H4 (cell line): ENCODE data around the gene MAPK6. TPM values are rescaled to one million over a fixed set of nuclear protein-coding genes. Genes with fewer than 3 reads are reported as not detected.
A peak's percentile ranks its signal among the peaks of the same experiment; 100 is the strongest.
"Not testable (repeated sequence)": the region's sequence is repeated elsewhere in the genome, so short reads cannot be mapped to it uniquely, and the experiment has no call there.

Source experiments
- DNase-seq: peaks from one replicate; pipeline ENCODE4 v3.0.0-alpha.2; 2015; ENCODE audit warnings: low spot score
- total RNA-seq: library from RNA; depleted of rRNA; stranded (reverse); fragments of >200 nt; shearing (Covaris generic); gene quantifications from 2 replicates; pipeline ENCODE4 v1.2.3, GENCODE V29; 2014; rRNA removed

The MAPK6 gene
- 54.7 and 62.8 TPM in 2 replicates for total RNA-seq

DNA sequence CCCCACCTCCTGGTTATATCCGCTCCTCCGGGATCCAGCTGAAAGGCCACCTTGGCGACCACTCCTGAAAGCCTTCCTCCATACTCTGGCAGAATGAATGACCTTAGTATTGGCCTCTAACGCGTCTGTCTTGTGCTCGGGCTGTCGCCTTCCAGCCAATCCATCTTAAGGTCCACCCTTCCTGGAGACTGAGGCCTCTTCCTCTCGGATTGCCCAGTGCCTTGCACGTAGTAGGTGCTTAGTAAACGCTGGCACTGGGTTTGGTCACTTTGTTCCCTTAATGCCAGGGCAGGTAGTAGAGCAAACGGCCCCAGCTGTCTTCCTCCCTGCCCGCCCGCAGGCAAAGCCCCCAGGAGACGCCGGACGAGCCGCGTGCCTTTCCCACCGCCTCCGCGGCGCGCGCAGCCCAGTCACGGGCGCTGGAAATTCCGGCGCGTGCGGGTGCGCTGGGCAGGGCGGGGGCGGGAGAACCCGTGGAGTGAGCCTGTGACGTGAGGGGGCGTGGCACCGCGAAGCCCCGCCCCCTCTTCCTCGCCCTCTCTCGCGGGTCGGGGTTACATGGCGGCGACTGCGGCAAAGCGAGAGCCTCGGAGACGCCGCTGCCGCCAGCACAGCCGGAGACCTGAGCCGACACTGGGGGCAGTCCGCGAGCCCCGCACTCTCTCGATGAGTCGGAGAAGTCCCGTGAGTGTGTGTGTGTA lies at the start of gene MAPK6:
MAPK6 (plus strand) TSS at position 527 of the 701 bp plus-strand sequence. CDS start 27,242 bp downstream, outside the sequence.
- peak; percentile 80 for DNase-seq

DNA sequence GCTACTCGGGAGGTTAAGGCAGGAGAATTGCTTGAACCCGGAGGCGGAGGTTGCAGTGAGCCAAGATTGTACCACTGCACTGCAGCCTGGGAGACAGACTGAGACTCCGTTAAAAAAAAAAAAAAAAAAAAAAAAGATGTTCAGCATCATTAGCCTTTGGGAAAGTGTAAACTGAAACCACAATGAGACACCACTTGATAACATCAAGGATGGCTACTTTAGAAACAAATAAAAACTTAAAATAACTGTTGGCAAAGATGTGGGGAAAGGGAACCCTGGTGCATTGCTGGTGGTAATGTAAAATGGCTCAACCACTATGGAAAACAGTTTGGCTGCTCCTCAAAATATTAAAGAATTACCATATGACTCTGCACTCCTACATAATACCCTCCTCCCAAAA lies 49.3 kb upstream of the MAPK6 start:
- no peak for DNase-seq

DNA sequence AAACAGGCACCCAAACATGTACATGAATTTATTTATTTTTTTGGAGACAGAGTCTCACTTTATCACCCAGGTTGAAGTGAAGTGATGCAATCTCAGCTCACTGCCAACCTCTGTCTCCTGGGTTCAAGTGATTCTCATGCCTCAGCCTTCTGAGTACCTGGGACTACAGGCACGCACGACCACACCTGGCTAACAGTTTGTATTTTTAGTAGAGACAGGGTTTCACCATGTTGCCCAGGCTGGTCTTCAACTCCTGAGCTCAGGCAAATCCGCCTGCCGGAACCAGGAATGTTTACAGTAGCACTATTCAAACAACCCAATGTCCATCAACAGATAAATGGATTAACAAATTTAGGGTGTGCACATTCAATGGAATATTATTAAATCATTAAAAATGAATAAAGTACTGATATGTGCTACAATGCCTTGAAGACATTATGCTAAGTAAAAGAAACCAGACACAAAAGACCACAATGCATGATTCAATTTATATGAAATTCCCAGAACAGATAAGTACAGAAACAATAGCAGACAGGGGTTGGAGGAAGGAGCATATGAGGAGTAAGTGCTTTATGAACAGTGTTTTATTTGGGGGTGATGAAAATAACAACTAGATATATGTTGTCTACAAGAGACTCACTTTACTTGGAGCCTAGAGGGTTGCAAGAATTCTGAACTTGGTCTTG lies 48.7 kb upstream of the MAPK6 start:
- no peak for DNase-seq

DNA sequence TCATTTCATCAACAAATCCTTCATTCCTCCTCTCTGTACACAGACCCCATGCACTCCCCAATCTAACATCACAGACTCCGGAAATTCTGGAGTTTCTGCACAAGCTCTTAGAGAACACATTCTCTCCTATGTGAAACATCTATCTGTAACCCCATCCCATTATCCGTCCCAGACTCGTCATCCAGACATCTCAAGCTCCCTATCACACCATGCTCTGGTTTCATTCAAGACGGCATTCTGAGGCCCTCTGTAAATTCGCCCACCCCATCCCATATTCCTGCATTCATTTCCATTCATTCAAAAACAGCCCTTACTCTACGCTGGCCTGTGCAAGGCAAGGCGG lies 48.0 kb upstream of the MAPK6 start:
- DNase-seq = no peak

DNA sequence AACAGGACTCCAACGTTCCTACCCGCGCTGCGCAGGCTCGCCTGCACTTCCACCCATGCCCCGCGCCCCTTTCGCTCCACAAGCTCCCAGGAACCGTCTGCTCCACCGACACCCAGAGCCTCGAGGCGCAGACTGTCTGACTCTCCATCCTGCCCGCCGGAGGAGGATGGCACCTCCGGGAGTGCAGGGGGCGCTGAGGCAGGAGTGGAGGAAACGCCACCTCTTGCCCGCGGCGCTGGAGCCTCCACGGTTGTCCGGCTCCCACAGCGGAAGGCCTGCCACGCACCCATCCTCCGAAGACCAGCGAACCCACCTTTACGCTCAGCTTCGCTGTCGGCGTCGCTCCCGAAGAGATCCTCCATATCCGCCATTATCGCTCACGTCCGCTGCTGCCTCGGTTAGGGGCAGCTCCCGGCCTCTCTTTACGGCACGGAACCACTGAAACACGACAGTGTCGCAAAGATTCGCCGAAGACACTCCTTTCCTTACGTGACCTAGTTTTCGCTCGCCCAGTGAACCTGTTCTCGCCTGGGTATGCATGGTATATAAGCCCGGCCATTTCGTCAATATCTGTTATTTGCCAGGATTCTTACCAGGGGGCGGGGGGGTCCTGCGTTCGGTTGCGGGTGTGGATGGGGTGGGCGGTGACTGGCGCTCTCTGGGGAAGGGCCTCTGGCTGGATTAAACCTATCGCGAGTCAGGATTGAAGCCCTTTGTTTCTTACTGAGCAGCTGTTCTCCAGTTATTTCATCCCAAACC lies 47.5 kb upstream of the MAPK6 start, which contains the start of gene LEO1:
LEO1 (minus strand) TSS at position 404 of the 759 bp plus-strand sequence; CDS start at position 371, 33 bp downstream.
- DNase-seq = peak; percentile 96

DNA sequence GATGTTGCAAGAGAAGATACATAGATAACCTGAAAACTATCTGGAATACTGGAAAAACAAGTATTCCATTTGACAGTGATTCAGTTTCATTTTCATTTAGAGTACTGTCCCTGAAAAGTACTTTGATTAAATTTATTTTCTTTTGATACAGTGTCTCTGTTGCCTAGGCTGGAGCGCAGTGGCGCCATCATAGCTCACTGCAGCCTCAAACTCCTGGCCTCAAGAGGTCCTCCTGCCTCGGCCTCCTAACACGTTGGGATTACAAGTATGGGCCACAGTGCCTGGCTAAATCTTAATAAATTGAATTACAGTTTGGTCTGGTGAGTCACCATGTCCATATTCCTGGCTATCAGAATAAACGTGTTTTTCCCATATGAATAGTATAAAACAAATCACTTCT lies 45.8 kb upstream of the MAPK6 start:
- DNase-seq = no peak

DNA sequence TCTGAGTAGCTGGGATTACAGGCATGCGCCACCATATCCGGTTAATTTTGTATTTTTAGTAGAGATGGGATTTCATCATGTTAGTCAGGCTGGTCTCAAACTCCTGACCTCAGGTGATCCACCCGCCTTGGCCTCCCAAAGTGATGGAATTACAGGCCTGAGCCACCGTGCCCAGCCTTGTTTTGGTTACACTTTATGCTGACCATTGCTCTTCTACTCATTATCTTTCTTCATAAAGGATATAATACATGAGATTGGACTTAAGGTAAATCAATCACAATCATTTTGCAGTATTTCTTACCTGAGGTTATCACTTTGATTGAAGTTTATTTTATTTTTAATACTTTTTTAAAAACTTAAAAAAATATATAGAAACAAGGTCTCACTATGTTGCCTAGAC lies 45.2 kb upstream of the MAPK6 start:
- DNase-seq = no peak

DNA sequence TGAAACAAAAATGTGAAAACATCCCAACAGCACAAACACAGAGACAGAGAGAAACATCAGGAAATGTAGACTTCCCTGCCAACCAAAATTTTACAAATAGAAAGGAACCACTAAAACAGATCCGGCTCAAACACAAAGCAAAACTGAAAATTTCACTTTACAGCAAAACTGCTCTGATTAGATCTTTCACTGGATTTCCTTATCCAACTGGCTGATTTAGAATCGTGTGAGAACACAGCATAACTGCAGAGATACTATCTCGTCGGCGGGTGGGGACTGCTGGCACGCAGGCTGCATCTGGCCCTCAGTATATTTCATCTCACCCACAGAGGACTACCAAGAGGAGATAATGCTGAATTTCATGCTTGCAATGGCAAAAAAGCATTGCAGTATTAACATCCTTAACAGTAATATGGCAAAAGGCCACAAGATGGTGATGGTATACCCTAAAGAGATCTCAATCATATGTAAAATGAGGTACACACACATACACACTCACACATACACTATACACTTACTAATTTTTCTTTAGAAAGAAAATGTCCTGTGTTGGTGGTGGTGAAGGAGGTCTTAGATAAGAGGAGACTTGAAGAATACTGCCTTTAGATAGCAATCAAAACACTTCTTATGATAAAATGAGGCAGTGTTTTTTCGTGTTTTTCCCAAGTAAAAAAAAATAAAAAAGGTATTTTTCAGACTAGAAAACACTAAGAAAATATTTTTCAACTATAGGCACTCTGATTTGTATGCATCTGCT lies 36.8 kb upstream of the MAPK6 start:
- DNase-seq = peak; percentile 92

DNA sequence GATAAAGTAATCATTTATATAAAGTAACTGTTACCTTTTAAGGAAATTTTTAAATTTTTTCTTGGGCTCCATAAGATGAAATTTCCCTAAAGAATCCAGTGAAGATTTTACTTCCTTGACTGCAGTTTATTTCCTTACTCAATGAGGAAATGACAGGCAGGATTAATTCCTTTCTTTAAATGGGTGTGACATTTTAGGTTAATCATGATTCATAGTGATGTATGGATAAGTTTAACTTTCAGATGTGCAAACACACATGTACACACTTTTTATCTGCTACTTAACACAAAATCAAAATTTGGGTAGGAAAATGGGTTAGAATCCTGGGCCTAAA lies 36.3 kb upstream of the MAPK6 start:
- DNase-seq = no peak

DNA sequence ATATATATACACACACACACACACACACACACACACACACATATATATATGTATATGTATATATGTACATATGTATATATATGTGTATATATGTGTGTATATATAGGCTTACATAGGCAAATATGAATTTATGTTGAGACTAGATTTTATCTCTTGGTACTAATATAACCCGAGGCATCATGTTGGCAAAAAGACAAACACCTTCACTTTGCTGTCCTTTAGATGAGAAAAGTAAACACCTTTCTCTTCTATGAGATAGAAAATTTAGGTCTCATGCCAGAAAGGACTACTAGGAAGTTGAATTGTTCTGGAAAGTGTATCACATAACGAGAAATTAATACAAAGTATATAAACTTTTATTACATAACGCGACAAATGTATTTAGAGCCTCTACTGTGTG lies 27.9 kb upstream of the MAPK6 start:
- no peak for DNase-seq

DNA sequence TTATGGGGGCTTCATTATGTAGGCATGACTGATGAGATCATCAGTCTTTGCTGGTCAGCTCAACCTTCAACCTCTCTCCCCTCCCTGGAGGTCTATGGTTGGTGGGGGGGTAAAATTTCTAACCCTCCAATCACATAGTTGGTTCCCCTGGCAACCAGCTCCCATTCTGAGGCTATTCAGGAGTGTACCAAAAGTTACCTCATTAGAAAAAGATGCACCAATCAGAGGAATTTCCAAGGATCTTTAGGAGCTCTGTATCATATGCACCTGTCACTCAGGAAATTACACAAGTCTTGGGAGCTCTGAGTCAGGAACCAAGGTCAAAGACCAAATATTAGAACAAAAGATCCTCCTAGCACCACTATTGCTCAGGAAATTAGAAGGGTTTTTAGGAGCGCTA lies 26.1 kb upstream of the MAPK6 start:
- no peak for DNase-seq

DNA sequence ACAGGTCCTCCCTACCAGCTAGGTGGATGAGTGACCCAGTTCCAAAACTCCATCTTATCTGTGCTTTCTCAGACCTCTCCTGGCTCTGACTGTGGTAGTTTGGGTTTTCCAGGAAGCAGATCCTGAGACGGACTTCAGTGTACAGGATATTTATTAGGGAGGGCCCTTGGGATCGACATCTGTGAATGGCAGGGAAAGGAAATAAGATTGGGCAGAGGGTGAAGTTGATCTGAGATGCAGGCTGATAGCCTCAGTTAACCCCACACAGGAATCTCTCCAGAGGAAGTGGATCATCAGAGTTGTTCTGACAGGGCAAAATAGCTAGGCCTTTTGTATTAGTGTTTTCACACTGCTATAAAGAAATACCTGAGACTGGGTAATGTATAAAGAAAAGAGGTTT lies 16.7 kb upstream of the MAPK6 start:
- no peak for DNase-seq

DNA sequence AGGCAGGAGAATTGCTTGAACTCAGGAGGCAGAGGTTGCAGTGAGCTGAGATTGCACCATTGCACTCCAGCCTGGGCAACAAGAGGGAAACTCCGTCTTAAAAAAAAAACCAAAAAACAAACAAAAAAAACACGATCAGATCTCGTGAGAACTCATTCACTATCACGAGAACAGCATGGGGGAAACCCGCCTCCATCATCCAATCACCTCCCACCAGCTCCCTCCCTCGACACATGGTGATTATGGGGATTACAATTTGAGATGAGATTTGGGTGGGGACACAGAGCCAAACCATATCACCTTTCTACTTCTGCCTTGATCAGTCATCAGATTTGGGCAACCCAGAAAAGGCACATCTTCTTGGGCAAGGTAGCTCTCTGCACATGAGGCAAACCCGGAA lies 15.9 kb upstream of the MAPK6 start:
- not testable (repeated sequence) for DNase-seq

DNA sequence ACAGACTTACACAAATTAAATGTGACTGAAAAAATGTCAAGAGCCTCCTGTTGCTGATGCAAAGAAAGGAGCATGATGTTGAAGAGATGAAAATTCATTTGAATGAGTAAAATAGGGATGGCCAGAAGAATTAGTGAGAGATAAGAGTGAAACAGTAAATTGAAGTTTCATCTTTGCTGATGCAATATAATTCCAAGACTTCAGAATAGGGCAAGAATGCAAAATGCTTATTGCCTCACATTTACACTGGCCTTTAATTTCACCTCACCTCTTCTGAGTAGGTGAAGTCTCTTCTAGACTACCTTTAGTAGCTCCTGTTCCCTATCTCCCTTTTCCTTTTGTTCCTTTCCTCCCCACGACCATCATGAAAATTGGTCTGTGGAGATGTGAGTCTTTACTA lies 15.3 kb upstream of the MAPK6 start:
- DNase-seq = no peak

DNA sequence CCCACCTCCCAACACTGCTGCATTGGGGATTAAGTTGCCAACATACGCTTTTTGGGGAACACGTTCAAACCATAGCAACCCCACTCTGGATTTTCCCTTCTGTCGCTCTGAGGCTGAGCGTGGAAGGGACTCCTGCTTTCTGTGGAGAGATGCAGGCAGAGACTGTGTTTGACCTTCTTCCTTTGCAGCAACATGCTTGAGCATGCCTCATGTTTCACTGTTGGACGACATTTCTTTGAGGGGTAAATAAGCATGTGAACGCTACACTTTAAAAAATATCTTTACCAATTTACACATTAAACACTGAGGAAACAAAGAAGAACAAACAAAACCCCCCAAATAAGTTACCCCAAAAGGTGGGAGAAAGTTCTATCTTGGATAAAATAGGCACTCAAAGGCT lies 14.2 kb upstream of the MAPK6 start:
- DNase-seq = no peak

DNA sequence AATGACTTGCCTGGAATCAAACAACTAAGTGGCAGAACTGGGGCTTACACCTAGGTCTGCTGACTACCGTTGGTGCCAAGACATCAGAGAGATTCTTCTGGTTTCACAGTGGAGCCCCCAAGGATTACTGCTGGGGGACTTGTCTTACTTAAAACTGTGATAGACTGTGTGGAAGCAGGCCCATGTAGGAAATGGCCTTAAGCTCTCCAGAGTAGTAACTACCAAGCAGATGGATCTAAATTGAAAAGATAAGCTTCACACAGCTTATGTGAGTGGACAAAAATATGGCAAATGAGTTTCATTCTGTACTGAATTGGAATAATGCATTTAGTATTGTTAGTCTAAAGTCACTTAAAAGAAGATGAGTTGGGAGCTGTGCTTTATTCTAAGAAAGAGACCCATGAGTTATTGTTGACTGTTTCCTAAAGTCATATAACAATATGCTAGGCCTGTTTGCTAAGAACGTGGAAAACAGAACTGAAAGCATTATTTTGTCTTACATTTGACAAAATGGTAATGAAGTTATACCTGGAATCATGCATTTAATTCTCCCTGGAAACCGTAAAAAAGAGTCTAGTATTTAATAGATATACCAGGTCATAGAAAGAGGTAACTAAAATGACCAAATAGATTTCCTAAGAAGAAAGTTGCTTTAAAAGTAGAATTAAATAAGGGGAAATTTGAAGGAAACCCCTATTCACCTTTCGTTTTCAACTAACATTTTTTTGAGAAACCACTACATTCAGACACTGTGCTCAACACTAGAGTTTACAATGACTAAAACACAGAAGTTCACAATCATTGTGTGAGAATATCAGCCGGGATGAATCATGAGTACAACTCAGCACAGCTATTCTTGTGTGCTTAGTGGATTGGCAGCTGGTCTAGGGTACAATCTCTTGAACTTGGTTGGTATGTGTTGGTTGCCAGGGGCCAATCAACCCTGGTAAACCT lies 13.0 kb upstream of the MAPK6 start:
- no peak for DNase-seq

DNA sequence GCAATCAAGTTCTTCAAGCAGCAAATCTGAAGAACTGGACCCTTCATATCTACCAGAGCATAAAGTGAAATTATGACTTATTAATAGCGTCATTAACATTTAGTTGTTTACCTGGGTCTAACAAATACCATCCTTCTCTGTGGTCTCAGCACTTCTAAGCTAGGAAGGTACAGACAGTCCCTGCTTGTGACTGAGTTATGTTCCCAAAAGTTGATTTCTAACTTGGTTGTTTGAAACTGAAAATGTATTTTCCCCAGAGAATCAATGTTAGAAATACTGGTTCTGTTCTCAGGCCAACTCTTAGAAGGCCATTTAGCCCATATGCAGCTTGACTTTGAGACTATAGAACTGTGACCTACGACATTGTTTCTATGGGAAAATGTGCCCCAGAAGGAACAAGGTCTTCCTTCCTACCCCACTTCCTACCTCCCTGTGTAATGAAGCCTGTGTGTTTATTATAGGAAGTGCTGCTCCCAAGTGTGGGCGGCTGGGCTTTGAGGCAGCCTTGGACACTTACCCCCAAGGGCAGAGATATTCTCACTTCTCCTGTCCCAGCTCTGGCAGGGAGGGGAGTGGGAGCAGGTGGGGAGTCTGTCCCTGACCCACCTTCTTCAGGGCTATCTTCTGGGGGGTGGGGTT lies 12.2 kb upstream of the MAPK6 start:
- DNase-seq = no peak

DNA sequence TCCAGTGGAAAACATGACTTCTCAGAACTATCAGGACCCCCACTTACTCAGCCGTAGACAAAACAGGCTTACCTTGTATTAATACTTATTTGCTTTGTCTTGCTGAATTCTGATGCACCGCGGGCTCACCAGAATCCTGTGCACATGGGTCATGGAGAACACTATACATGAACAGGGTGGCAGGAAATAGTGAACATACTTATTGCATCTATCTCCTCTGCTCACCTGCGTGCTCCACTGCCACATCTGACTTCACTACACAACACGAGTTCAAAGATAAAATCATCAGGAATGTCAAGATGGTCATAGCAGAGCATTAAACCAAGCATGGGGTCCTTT lies 10.7 kb upstream of the MAPK6 start:
- DNase-seq = no peak

DNA sequence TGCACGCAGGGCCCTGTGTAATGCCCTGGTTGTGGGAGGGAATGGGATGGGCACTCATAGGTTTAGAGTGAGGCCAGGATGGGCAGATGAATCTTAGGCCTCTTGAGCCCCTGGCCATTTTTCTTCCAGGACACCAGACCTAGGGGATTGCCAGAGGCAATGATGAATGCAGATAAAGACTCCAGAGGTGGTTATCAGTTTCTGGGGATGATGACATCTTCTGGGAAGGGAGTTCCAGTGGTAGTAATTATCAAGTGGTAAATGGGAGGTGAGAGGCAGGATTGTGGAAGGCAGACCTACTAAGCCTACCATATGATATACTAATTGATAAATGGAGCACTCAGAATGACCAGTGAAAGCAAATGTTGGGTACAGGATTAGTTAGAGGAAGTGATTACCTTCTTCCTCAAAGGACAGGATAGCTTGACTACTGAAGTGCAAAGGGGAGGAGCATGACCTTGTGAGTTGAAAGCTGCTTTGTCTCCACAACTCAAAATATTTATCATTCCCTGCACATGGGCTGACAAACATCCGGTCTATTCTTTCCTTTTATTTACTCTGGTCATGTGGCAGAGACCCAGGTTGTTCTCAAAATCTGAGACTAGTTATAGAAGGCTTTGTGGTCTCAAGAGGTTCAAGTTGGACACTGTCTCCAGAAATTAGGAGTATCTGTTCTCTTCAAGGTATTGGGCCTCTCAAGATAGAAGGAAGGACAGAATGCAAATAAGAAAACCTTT lies 10.2 kb upstream of the MAPK6 start:
- DNase-seq = peak; percentile 47
